ENCODE results near the gene COL28A1.

DNA sequence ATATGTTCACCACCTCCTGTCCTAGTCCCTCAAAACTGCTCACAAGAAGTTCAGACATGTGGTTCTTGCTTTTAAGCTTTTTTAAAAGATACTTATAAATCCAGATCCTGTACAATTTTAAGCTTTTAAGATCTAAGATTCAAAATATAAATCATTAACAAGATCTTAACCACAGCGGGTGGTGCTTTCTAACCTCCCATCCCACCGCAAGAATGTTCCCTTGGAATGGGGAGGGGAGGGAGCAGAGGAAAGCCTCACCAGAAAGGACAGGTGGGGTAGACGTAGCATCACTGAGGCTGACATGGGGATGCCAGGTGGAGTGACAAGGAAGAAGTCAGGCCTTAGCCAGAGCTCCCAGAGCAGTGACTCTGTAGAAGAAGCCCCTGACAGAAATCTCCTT, 219.8 kb downstream of the COL28A1 start:
- TF ChIP-seq, protein P1, sequence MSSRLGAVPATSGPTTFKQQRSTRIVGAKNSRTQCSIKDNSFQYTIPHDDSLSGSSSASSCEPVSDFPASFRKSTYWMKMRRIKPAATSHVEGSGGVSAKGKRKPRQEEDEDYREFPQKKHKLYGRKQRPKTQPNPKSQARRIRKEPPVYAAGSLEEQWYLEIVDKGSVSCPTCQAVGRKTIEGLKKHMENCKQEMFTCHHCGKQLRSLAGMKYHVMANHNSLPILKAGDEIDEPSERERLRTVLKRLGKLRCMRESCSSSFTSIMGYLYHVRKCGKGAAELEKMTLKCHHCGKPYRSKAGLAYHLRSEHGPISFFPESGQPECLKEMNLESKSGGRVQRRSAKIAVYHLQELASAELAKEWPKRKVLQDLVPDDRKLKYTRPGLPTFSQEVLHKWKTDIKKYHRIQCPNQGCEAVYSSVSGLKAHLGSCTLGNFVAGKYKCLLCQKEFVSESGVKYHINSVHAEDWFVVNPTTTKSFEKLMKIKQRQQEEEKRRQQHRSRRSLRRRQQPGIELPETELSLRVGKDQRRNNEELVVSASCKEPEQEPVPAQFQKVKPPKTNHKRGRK (CRISPR knock-in tag; IDR thresholded peaks at IDR 0.05; ENCODE audit: borderline replicate concordance): no peak
- TF ChIP-seq, protein P2, sequence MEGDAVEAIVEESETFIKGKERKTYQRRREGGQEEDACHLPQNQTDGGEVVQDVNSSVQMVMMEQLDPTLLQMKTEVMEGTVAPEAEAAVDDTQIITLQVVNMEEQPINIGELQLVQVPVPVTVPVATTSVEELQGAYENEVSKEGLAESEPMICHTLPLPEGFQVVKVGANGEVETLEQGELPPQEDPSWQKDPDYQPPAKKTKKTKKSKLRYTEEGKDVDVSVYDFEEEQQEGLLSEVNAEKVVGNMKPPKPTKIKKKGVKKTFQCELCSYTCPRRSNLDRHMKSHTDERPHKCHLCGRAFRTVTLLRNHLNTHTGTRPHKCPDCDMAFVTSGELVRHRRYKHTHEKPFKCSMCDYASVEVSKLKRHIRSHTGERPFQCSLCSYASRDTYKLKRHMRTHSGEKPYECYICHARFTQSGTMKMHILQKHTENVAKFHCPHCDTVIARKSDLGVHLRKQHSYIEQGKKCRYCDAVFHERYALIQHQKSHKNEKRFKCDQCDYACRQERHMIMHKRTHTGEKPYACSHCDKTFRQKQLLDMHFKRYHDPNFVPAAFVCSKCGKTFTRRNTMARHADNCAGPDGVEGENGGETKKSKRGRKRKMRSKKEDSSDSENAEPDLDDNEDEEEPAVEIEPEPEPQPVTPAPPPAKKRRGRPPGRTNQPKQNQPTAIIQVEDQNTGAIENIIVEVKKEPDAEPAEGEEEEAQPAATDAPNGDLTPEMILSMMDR (IDR thresholded peaks at IDR 0.05): no peak
- TF ChIP-seq, protein P3, sequence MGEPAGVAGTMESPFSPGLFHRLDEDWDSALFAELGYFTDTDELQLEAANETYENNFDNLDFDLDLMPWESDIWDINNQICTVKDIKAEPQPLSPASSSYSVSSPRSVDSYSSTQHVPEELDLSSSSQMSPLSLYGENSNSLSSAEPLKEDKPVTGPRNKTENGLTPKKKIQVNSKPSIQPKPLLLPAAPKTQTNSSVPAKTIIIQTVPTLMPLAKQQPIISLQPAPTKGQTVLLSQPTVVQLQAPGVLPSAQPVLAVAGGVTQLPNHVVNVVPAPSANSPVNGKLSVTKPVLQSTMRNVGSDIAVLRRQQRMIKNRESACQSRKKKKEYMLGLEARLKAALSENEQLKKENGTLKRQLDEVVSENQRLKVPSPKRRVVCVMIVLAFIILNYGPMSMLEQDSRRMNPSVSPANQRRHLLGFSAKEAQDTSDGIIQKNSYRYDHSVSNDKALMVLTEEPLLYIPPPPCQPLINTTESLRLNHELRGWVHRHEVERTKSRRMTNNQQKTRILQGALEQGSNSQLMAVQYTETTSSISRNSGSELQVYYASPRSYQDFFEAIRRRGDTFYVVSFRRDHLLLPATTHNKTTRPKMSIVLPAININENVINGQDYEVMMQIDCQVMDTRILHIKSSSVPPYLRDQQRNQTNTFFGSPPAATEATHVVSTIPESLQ (CRISPR knock-in tag; IDR thresholded peaks at IDR 0.05): no peak
- TF ChIP-seq, protein P4, sequence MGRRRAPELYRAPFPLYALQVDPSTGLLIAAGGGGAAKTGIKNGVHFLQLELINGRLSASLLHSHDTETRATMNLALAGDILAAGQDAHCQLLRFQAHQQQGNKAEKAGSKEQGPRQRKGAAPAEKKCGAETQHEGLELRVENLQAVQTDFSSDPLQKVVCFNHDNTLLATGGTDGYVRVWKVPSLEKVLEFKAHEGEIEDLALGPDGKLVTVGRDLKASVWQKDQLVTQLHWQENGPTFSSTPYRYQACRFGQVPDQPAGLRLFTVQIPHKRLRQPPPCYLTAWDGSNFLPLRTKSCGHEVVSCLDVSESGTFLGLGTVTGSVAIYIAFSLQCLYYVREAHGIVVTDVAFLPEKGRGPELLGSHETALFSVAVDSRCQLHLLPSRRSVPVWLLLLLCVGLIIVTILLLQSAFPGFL (CRISPR knock-in tag; IDR thresholded peaks at IDR 0.05; ENCODE audit: borderline replicate concordance): no peak
- TF ChIP-seq, protein P5, sequence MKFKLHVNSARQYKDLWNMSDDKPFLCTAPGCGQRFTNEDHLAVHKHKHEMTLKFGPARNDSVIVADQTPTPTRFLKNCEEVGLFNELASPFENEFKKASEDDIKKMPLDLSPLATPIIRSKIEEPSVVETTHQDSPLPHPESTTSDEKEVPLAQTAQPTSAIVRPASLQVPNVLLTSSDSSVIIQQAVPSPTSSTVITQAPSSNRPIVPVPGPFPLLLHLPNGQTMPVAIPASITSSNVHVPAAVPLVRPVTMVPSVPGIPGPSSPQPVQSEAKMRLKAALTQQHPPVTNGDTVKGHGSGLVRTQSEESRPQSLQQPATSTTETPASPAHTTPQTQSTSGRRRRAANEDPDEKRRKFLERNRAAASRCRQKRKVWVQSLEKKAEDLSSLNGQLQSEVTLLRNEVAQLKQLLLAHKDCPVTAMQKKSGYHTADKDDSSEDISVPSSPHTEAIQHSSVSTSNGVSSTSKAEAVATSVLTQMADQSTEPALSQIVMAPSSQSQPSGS (CRISPR knock-in tag; IDR thresholded peaks at IDR 0.05; ENCODE audit: borderline replicate concordance, low read depth): no peak
- TF ChIP-seq, protein P6, sequence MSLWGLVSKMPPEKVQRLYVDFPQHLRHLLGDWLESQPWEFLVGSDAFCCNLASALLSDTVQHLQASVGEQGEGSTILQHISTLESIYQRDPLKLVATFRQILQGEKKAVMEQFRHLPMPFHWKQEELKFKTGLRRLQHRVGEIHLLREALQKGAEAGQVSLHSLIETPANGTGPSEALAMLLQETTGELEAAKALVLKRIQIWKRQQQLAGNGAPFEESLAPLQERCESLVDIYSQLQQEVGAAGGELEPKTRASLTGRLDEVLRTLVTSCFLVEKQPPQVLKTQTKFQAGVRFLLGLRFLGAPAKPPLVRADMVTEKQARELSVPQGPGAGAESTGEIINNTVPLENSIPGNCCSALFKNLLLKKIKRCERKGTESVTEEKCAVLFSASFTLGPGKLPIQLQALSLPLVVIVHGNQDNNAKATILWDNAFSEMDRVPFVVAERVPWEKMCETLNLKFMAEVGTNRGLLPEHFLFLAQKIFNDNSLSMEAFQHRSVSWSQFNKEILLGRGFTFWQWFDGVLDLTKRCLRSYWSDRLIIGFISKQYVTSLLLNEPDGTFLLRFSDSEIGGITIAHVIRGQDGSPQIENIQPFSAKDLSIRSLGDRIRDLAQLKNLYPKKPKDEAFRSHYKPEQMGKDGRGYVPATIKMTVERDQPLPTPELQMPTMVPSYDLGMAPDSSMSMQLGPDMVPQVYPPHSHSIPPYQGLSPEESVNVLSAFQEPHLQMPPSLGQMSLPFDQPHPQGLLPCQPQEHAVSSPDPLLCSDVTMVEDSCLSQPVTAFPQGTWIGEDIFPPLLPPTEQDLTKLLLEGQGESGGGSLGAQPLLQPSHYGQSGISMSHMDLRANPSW (CRISPR knock-in tag; conservative IDR thresholded peaks at IDR 0.05; ENCODE audit: low read depth): no peak
- TF ChIP-seq NFE2L1 (CRISPR knock-in tag; IDR thresholded peaks at IDR 0.05) (no peak), ZBTB43 (CRISPR knock-in tag; IDR thresholded peaks at IDR 0.05) (no peak), ZBTB21 (CRISPR knock-in tag; IDR thresholded peaks at IDR 0.05; ENCODE audit: borderline replicate concordance) (no peak), ZNF121 (CRISPR knock-in tag; IDR thresholded peaks at IDR 0.05) (no peak), ELF4 (CRISPR knock-in tag; IDR thresholded peaks at IDR 0.05; ENCODE audit: low read depth) (no peak), E2F5 (CRISPR knock-in tag; IDR thresholded peaks at IDR 0.05) (no peak)
- TF ChIP-seq, protein P7, sequence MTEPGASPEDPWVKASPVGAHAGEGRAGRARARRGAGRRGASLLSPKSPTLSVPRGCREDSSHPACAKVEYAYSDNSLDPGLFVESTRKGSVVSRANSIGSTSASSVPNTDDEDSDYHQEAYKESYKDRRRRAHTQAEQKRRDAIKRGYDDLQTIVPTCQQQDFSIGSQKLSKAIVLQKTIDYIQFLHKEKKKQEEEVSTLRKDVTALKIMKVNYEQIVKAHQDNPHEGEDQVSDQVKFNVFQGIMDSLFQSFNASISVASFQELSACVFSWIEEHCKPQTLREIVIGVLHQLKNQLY (CRISPR knock-in tag; IDR thresholded peaks at IDR 0.05): no peak
- TF ChIP-seq, protein P8, sequence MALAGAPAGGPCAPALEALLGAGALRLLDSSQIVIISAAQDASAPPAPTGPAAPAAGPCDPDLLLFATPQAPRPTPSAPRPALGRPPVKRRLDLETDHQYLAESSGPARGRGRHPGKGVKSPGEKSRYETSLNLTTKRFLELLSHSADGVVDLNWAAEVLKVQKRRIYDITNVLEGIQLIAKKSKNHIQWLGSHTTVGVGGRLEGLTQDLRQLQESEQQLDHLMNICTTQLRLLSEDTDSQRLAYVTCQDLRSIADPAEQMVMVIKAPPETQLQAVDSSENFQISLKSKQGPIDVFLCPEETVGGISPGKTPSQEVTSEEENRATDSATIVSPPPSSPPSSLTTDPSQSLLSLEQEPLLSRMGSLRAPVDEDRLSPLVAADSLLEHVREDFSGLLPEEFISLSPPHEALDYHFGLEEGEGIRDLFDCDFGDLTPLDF (CRISPR knock-in tag; IDR thresholded peaks at IDR 0.05): no peak
